Hair follicle dermal papilla cell (primary cell): ENCODE data around the gene PEX14. TPM values are rescaled to one million over a fixed set of nuclear protein-coding genes. Genes with fewer than 3 reads are reported as not detected.

ENCODE experiments used
- small RNA-seq: library from RNA; depleted of rRNA; stranded (forward); fragments of <200 nt; gene quantifications from one replicate; pipeline ENCODE3, GENCODE V24; 2012
- total RNA-seq: library from RNA; depleted of rRNA; stranded (reverse); fragments of >200 nt; gene quantifications from 2 replicates; pipeline ENCODE4 v1.2.3, GENCODE V29; 2012

PEX14 gene, protein sequence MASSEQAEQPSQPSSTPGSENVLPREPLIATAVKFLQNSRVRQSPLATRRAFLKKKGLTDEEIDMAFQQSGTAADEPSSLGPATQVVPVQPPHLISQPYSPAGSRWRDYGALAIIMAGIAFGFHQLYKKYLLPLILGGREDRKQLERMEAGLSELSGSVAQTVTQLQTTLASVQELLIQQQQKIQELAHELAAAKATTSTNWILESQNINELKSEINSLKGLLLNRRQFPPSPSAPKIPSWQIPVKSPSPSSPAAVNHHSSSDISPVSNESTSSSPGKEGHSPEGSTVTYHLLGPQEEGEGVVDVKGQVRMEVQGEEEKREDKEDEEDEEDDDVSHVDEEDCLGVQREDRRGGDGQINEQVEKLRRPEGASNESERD
- 17.5 and 18.2 TPM in 2 replicates for total RNA-seq

DNA sequence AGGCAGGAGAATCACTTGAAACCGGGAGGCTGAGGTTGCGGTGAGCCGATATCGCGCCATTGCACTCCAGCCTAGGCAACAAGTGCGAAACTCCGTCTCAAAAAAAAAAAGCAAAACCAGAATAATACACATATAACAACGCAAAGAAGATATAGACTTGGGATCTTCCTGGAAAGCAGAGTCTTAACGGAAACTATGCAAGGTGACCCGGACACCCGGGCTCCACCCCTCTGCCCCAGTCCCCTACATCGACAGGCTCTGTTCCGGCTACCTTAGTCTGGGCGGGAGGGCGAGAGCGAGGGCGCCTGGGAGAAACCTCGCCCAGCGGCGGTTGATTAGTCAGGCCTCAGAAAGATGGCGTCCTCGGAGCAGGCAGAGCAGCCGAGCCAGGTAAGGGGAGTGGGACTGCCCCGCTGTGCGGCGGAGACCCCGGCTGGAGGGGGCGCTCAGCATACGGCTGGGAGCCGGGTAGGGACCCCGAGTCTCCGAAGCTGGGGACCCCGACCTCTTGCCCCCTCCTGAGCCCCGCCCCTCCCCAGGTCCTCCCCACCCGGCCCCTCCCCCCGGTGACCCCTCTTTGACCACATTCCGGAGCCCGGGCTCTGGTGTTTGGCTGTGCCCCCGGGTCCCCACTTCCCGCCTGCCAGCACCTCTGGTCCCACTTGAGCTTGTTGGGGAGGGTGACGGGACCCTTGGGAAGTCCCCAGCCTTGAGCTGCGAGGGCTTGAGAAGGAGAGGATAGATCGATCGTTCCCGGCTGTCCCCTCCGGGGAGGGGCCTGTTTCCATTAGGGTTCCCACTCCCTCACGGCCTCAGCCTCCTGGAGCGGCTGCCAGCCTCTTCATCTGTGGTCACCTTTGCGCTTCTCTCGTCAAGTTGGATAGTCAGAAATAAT, at the start of gene PEX14:
TSS of gene PEX14 (plus strand) at position 338 of the 895 bp plus-strand sequence. CDS start at position 355, 17 bp downstream.

DNA sequence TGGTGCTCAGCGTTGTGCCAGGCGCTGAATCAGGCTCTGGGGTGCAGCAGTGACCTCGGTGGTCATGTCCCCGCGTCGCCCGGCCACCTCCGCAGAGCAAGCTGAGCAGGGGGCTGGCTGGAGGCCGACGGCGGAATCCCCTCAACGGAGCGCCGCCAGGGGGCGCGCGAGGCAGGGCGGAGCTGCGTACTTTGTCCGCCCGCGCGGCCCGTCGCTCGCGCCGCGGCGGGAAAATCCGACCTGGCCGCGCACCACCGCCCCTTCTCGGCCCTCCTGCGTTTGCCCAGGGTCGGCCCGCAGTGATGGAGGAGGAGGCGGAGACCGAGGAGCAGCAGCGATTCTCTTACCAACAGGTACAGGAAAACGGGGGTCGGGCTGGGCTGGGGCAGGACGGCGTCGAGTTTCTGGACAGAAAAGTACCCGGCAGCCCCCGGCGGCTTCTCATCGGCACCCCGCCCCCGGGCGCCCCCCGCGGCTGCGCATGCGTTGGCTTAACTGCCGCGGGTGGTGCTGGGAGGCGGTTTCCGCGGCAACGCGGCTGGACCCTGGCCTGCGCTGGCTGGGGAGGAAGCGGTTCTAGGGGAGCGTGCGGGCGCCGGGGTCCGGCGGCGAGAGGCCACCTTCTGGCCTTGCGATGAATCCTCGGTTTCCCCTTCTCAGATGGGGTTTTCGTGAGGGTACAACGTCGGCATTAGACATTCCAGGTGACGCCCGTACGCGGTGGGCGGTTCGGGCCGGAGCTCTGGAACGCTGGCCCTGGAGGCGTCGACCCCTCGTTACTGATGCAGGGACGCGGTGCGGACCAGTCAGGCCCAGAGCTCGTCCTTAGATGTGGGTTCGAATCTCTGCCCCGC, 44.3 kb upstream of the PEX14 start, which contains the start of gene CENPS:
TSS of gene CENPS (plus strand) at position 218 of the 854 bp plus-strand sequence. CDS start at position 303, 85 bp downstream.

DNA sequence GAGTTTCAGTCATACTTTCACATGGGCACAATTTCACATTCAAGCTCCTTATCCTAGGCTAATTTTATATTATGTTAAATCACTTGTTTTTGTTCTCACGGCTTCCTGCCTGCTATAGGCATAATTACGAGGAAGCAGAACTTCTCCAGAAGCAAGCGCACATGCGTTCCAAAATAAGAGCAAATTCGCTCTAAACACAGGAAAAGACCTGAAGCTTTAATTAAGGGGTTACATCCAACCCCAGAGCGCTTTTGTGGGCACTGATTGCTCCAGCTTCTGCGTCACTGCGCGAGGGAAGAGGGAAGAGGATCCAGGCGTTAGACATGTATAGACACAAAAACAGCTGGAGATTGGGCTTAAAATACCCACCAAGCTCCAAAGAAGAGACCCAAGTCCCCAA, 25.0 kb upstream of the PEX14 start, which contains the start of gene CORT:
TSS of gene CORT (plus strand) at position 281 of the 400 bp plus-strand sequence. CDS start 193 bp downstream, outside the sequence.

DNA sequence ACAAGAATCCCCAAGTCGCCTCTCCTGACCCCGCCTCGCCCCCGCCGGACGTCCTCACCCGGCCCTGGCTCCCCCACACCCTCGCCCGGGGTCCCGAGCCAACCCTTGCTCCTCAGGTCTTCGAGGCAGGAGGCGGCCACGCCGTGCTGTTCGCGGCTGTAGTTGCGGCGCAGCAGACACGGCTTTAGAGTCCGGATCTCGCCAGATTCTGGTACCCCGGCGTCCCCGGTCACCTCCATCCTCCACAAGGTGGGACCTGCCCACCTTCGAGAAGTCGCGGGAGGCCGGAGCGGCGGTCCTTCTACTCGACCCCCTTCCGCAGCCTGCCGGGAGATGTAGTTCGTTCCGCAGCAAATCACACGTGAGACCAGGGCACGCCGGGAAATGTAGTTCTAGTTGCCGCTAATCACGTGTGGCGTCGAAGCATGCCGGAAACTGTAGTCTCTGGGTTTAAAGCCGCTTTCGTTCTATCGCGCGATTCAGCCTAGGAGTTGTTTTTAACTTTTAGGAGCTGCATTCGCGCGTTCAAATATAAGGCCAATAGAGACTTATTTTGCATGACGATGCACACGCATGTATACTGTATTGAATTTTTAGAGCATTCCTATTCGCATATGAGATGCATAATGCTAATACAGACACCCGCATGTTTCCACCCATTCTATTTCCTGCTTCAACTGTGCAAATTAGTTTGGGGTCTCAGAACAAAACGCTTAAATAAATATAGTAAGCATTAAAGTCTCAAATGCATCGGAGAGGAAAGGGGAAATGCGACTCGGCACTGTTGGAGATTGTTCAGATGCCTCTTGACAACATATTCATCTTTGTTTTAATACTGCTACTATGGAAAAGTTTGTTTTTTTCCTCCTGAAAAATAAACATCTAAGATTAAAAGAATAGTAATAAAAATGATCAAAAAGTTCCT, 2.3 kb upstream of the PEX14 start, which contains the start of gene DFFA:
TSS of gene DFFA (minus strand) at position 310 of the 925 bp plus-strand sequence. CDS start at position 239, 71 bp downstream.

Small RNA genes lying within 50 kb of the gene (small RNA-seq; reads per million reads assigned to genes)
- not detected for gene RN7SL614P

Other genes with a start within 250 kb of the PEX14 start
- gene PGD, start 75.9 kb upstream of the PEX14 start, total RNA-seq = 229 and 277 TPM in 2 replicates
- 10.9 and 11.2 TPM in 2 replicates for gene CENPS, start 44.5 kb upstream of the PEX14 start, total RNA-seq
- 0.32 TPM in 1 of 2 replicates, not detected in the other for gene CORT, start 24.9 kb upstream of the PEX14 start, total RNA-seq
- 41.7 and 43.0 TPM in 2 replicates for gene DFFA, start 2.4 kb upstream of the PEX14 start, total RNA-seq